HEK293 (cell line): Measurements from ENCODE around the gene PRR14L.

Source experiments
- CTCF ChIA-PET: fragments of 350-600 bp; formaldehyde crosslinking; extraction: SDS; loops from one replicate; lab custom pipeline; 2021; ENCODE audit warnings: antibody characterized with exemption; lab: Yijun Ruan, JAX
- POLR2A ChIA-PET: fragments of 300-600 bp; formaldehyde crosslinking; extraction: SDS; loops from one replicate; lab custom pipeline; 2020; ENCODE audit warnings: antibody characterized with exemption, inconsistent platforms; lab: Yijun Ruan, JAX
- H3K27ac ChIP-seq: fragments of 200-500 bp; sonication (Bioruptor generic); 2 replicates; pipeline ENCODE4 v1.5.1; 2014; ENCODE audit warnings: low read depth, low read length, control low read depth, inconsistent platforms; ENCODE audit errors: extremely low read depth
- H3K36me3 ChIP-seq, 2 experiments: fragments of 200-500 bp in 1 of 2; sonication (Bioruptor generic) in 1 of 2; 1 replicate in 1 of 2; 2 replicates in 1 of 2; pipeline ENCODE4 v1.5.1; 2014 to 2017; ENCODE audit warnings: inconsistent platforms in 2 of 2, low read length in 2 of 2; ENCODE audit not compliant: control insufficient read depth in 2 of 2, insufficient read depth in 1 of 2
- H3K4me1 ChIP-seq: fragments of 200-500 bp; sonication (Bioruptor generic); 2 replicates; pipeline ENCODE4 v1.5.1; 2014; ENCODE audit warnings: mild to moderate bottlenecking, low read length, inconsistent platforms; ENCODE audit not compliant: control insufficient read depth, insufficient read depth
- H3K4me3 ChIP-seq: 2 replicates; pipeline ENCODE4 v1.5.1; 2011; ENCODE audit warnings: low read depth, mild to moderate bottlenecking, control low read depth, low read length, moderate library complexity
- H3K9me3 ChIP-seq: fragments of 200-500 bp; sonication (Bioruptor generic); 2 replicates; pipeline ENCODE4 v1.5.1; 2014; ENCODE audit warnings: low read depth, low read length, inconsistent platforms; ENCODE audit not compliant: control insufficient read depth, insufficient read depth
- BCL11B ChIP-seq: fragments of 450-650 bp; formaldehyde crosslinking; IDR thresholded peaks from 2 replicates; pipeline ENCODE4 v1.5.1; 2016; ENCODE audit warnings: low read depth, missing biosample characterization, missing genetic modification characterization
- GLIS2 ChIP-seq: fragments of 450-650 bp; formaldehyde crosslinking; IDR thresholded peaks from 2 replicates; pipeline ENCODE4 v1.5.1; 2016; ENCODE audit warnings: missing biosample characterization, missing genetic modification characterization
- KLF16 ChIP-seq: fragments of 450-650 bp; formaldehyde crosslinking; IDR thresholded peaks from 2 replicates; pipeline ENCODE4 v1.5.1; 2017; ENCODE audit warnings: missing biosample characterization, missing genetic modification characterization
- TCF7L2 ChIP-seq: IDR thresholded peaks from 2 replicates; pipeline ENCODE4 v1.6.1; 2011; ENCODE audit warnings: low read depth, mild to moderate bottlenecking, inconsistent platforms, low read length, moderate library complexity, borderline replicate concordance
- ZBTB1 ChIP-seq: fragments of 450-650 bp; formaldehyde crosslinking; IDR thresholded peaks from 2 replicates; pipeline ENCODE4 v1.5.1; 2016; ENCODE audit warnings: missing biosample characterization, missing genetic modification characterization
- ZNF112 ChIP-seq: fragments of 450-650 bp; formaldehyde crosslinking; IDR thresholded peaks from 2 replicates; pipeline ENCODE4 v1.5.0; 2017; ENCODE audit warnings: missing biosample characterization, missing genetic modification characterization
- ZNF169 ChIP-seq: fragments of 450-650 bp; formaldehyde crosslinking; IDR thresholded peaks from 2 replicates; pipeline ENCODE4 v1.5.1; 2016; ENCODE audit warnings: missing biosample characterization, missing genetic modification characterization
- ZNF221 ChIP-seq: fragments of 450-650 bp; formaldehyde crosslinking; IDR thresholded peaks from 2 replicates; pipeline ENCODE4 v1.5.1; 2017; ENCODE audit warnings: missing biosample characterization, missing genetic modification characterization, borderline replicate concordance
- ZNF302 ChIP-seq: fragments of 450-650 bp; formaldehyde crosslinking; IDR thresholded peaks from 2 replicates; pipeline ENCODE4 v1.5.1; 2016; ENCODE audit warnings: missing biosample characterization, missing genetic modification characterization, low read depth
- ZNF501 ChIP-seq: fragments of 450-650 bp; formaldehyde crosslinking; IDR thresholded peaks from 2 replicates; pipeline ENCODE4 v1.5.1; 2016; ENCODE audit warnings: missing biosample characterization, missing genetic modification characterization
- ZNF670 ChIP-seq: fragments of 450-650 bp; formaldehyde crosslinking; IDR thresholded peaks from 2 replicates; pipeline ENCODE4 v1.5.1; 2016; ENCODE audit warnings: missing biosample characterization, missing genetic modification characterization, low read depth
- ZNF677 ChIP-seq: fragments of 450-650 bp; IDR thresholded peaks from 2 replicates; pipeline ENCODE4 v1.5.0; 2018; ENCODE audit warnings: missing biosample characterization, mild to moderate bottlenecking, missing genetic modification characterization, moderate library complexity
- TF ChIP-seq, protein P1 (sequence below): fragments of 450-650 bp; formaldehyde crosslinking; conservative IDR thresholded peaks from 2 replicates; pipeline ENCODE4 v1.5.1; 2016; ENCODE audit warnings: low read depth, missing biosample characterization, missing genetic modification characterization
- TF ChIP-seq, protein P2 (sequence below): fragments of 450-650 bp; formaldehyde crosslinking; IDR thresholded peaks from 2 replicates; pipeline ENCODE4 v1.5.1; 2016; ENCODE audit warnings: missing biosample characterization, missing genetic modification characterization
- TF ChIP-seq, protein P3 (sequence below): fragments of 450-650 bp; formaldehyde crosslinking; IDR thresholded peaks from 2 replicates; pipeline ENCODE4 v1.5.1; 2017; ENCODE audit warnings: missing biosample characterization, mild to moderate bottlenecking, missing genetic modification characterization, moderate library complexity
- TF ChIP-seq, protein P4 (sequence below): fragments of 450-650 bp; formaldehyde crosslinking; IDR thresholded peaks from 2 replicates; pipeline ENCODE4 v1.5.1; 2016; ENCODE audit warnings: missing biosample characterization, missing genetic modification characterization
- TF ChIP-seq, protein P5 (sequence below): fragments of 450-650 bp; formaldehyde crosslinking; IDR thresholded peaks from 2 replicates; pipeline ENCODE4 v1.5.1; 2016; ENCODE audit warnings: missing biosample characterization, missing genetic modification characterization

PRR14L gene

DNA sequence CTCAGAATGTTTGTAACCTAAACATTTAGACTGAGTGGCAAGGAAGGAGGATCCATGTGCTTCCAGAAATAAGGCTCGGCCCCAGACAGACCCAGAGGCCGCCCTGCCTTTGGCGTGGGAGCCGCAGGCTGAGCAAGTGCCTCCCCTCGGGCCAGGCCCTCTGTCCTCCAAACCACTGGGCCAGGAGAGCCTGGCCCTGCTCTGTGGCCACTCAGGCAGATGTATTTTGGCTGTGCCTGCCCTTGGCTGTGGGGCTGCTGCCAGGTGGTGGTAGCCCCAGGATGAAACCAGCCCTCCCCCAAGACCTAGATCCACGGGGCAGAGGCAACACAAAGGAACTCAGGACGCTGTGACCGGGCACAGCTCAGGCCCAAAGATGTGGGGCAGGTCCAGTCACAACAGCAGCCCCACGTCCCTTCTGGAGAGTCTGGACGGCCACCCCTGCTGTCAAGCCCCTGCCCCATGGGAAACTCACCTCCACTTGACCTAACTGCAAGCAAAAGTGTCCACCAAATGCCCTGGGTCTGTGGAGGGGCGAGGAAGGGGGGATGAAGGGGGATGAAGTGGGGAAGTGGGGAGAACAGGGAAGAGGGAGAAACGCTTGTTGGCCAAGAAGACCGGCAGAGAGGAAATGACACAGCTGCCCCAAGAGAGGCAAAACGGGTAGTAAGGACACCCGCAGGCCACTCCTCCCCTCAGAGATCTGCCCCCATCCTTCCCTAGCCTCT is 111.9 kb downstream of the PRR14L start:
- no peak overlapping the region for H3K4me3 ChIP-seq
- TF ChIP-seq ZNF501 (tag by site-specific recombination) (no peak), ZBTB1 (no peak), TCF7L2 (no peak), ZNF169 (tag by site-specific recombination) (no peak), KLF16 (tag by site-specific recombination) (no peak), GLIS2 (tag by site-specific recombination) (no peak), ZNF221 (tag by site-specific recombination) (no peak), ZNF302 (tag by site-specific recombination) (no peak), ZNF112 (tag by site-specific recombination) (no peak), ZNF677 (tag by site-specific recombination) (no peak), ZNF670 (tag by site-specific recombination) (no peak), BCL11B (tag by site-specific recombination) (no peak)
- TF ChIP-seq, protein P1, sequence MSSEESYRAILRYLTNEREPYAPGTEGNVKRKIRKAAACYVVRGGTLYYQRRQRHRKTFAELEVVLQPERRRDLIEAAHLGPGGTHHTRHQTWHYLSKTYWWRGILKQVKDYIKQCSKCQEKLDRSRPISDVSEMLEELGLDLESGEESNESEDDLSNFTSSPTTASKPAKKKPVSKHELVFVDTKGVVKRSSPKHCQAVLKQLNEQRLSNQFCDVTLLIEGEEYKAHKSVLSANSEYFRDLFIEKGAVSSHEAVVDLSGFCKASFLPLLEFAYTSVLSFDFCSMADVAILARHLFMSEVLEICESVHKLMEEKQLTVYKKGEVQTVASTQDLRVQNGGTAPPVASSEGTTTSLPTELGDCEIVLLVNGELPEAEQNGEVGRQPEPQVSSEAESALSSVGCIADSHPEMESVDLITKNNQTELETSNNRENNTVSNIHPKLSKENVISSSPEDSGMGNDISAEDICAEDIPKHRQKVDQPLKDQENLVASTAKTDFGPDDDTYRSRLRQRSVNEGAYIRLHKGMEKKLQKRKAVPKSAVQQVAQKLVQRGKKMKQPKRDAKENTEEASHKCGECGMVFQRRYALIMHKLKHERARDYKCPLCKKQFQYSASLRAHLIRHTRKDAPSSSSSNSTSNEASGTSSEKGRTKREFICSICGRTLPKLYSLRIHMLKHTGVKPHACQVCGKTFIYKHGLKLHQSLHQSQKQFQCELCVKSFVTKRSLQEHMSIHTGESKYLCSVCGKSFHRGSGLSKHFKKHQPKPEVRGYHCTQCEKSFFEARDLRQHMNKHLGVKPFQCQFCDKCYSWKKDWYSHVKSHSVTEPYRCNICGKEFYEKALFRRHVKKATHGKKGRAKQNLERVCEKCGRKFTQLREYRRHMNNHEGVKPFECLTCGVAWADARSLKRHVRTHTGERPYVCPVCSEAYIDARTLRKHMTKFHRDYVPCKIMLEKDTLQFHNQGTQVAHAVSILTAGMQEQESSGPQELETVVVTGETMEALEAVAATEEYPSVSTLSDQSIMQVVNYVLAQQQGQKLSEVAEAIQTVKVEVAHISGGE (tag by site-specific recombination), result no peak
- TF ChIP-seq, protein P2, sequence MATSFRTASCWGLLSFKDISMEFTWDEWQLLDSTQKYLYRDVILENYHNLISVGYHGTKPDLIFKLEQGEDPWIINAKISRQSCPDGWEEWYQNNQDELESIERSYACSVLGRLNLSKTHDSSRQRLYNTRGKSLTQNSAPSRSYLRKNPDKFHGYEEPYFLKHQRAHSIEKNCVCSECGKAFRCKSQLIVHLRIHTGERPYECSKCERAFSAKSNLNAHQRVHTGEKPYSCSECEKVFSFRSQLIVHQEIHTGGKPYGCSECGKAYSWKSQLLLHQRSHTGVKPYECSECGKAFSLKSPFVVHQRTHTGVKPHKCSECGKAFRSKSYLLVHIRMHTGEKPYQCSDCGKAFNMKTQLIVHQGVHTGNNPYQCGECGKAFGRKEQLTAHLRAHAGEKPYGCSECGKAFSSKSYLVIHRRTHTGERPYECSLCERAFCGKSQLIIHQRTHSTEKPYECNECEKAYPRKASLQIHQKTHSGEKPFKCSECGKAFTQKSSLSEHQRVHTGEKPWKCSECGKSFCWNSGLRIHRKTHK (tag by site-specific recombination), result no peak
- TF ChIP-seq, protein P3, sequence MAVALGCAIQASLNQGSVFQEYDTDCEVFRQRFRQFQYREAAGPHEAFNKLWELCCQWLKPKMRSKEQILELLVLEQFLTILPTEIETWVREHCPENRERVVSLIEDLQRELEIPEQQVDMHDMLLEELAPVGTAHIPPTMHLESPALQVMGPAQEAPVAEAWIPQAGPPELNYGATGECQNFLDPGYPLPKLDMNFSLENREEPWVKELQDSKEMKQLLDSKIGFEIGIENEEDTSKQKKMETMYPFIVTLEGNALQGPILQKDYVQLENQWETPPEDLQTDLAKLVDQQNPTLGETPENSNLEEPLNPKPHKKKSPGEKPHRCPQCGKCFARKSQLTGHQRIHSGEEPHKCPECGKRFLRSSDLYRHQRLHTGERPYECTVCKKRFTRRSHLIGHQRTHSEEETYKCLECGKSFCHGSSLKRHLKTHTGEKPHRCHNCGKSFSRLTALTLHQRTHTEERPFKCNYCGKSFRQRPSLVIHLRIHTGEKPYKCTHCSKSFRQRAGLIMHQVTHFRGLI, result no peak
- TF ChIP-seq, protein P4, sequence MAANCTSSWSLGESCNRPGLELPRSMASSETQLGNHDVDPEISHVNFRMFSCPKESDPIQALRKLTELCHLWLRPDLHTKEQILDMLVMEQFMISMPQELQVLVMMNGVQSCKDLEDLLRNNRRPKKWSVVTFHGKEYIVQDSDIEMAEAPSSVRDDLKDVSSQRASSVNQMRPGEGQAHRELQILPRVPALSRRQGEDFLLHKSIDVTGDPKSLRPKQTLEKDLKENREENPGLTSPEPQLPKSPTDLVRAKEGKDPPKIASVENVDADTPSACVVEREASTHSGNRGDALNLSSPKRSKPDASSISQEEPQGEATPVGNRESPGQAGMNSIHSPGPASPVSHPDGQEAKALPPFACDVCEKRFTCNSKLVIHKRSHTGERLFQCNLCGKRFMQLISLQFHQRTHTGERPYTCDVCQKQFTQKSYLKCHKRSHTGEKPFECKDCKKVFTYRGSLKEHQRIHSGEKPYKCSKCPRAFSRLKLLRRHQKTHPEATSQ (tag by site-specific recombination), result no peak
- TF ChIP-seq, protein P5, sequence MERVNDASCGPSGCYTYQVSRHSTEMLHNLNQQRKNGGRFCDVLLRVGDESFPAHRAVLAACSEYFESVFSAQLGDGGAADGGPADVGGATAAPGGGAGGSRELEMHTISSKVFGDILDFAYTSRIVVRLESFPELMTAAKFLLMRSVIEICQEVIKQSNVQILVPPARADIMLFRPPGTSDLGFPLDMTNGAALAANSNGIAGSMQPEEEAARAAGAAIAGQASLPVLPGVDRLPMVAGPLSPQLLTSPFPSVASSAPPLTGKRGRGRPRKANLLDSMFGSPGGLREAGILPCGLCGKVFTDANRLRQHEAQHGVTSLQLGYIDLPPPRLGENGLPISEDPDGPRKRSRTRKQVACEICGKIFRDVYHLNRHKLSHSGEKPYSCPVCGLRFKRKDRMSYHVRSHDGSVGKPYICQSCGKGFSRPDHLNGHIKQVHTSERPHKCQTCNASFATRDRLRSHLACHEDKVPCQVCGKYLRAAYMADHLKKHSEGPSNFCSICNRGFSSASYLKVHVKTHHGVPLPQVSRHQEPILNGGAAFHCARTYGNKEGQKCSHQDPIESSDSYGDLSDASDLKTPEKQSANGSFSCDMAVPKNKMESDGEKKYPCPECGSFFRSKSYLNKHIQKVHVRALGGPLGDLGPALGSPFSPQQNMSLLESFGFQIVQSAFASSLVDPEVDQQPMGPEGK, result no peak
- H3K27ac ChIP-seq, result 0 out of 2 replicates have a peak overlapping the region, but pooled peaks have one; percentile 31
- H3K36me3 ChIP-seq, result peaks cover 1 to 3% of the 10 kb centered on the region in 2 experiments; a peak in 2 of 3 replicates
- ChIA-PET CTCF (interaction anchor here (0.6 to 1.6 kb wide), 5 partner anchors 24 to 763 kb away, joined by 3 to 8 read pairs (median 5); no protein-coding TSS in a partner anchor), POLR2A (interaction anchor here (0.7 to 1.0 kb wide), 3 partner anchors 7 to 415 kb away, joined by 3 read pairs; partner anchors contain the start of gene PISD)
- H3K4me1 ChIP-seq, result 0 out of 2 replicates have a peak, but pooled peaks cover 1% of the 10 kb centered on the region
- H3K9me3 ChIP-seq, result no peaks in the 10 kb centered on the region
